Kidney glomerular epithelial cell (primary cell): ENCODE measurements around the gene MYOF.
"Not testable (repeated sequence)": the region's sequence is repeated elsewhere in the genome, so short reads cannot be mapped to it uniquely, and the experiment has no call there.

Source experiments
- DNase-seq: peaks from one replicate; lab custom pipeline; 2025; lab: John Stamatoyannopoulos, UW

MYOF gene

DNA sequence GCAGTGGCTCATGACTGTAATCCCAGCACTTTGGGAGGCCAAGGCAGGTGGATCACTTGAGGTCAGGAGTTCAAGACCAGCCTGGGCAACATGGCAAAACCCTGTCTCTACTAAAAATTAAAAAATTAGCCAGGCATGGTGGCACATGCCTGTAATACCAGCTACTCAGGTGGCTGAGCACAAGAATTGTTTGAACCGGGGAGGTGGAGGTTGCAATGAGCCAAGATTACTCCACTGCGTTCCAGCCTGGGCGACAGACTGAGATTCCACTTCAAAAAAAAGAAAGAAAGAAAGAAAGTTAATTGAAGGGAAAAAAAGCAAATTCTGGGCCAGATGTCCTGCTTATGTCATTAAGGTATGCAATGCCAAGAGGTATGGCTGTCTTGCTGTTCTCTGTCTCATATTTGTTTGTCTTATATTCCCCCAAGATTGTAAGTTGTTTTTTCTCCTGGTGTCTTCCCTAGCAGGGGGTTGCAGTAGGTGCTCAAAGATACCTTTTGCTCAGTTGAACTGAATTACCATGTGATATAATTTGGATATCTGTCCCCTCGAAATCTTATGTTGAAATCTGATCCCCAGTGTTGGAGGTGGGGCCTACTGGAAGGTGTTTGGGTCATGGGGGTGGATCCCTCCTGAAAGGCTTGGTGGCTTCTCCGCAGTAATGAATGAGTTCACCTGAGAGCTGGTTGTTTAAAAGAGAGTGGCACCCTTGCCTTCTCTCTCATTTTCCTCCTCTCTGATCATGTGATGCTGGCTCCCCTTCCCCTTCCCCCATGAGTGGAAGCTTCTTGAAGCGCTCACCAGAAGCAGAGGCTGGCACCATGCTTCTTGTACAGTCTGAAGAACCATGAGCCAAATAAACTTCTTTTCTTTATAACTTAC lies 60.9 kb downstream of the MYOF start:
- no peak for DNase-seq

DNA sequence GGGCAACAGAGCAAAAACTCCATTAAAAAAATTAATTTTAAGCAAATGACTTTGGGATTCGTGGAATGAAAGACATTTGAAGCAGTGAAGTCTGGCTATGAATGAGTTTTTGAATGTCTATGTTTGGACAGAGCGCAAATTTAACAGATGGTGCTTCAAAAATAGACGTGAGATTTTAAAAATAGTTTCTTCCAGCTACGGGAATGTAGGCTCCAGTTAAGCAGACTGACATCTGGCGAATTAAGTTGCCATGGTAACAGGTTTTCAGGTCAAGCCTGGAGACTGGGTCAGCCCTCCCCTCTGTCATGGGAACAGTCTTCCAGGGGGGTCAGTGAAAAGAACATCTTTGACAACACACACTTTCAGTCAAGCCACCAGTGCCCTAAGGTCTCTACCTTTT lies 62.0 kb downstream of the MYOF start:
- DNase-seq = no peak

- not testable (repeated sequence) for DNase-seq
Measured at GRCh38 chr10:93419016-93419415, 63.1 kb downstream of the MYOF start.

- no peak for DNase-seq
Measured at GRCh38 chr10:93417921-93418320, 64.2 kb downstream of the MYOF start.

- DNase-seq = no peak
Measured at GRCh38 chr10:93417266-93417665, 64.9 kb downstream of the MYOF start.

GRCh38 chr10:93416824-93417223 lies 65.3 kb downstream of the MYOF start:
- no peak for DNase-seq

DNA sequence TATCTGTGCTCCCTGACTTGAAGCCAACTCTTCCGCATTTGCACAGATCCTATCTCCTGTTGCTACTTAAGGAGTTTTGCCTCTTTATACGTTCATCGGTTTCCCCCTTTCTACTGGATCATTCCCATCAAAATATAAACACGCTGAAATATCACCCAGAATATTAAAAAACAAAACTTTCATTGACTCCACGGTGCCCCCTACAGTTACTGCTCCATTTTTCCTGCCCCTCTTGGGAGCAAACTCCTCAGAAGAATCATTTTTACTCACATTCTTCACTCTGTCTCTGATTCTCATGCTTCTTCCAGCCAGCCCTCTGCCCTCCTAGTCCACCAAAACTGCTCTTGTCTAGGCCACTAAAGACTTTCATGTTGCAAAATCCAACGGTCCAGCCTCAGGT lies 66.4 kb downstream of the MYOF start:
- no peak for DNase-seq

DNA sequence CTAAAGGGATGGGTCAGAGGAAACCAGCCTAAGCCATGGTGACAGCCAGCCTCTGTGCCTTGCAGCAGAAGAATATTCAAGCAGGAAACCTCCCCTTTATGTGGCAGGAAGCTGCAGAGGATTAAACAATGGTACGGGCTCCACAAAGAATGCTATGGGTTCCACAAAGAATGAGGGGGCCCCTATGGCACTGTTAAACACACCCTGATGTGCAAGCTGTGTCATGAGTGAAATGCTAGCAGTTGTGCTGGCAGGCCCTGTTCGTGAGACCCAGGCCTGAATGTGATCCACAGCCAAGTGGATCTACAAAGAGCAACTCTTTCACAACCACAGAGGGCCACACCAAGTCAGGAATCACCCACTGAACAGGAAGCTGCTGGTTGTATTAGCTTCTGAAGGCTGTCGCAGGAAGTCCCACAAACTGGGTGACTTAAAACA lies 68.9 kb downstream of the MYOF start:
- DNase-seq = no peak

DNA sequence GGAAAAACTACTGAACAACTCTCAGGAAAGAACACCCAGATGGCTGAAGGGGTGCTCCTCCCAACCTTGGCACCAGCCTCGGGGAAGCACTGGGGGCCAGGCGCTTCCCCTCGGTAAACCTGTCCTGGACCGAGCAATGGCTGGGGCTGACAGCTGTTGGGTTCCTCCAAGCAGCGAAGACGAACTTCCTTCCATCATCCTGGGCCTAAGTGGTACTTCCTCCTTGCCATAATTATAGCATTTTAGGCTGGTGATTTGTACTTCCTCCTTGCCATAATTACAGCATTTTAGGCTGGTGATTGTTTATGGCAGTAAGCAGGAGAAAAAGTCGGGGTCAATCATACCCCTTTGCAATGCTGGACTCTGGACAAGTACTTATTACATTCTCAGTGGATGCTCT lies 69.3 kb downstream of the MYOF start:
- no peak for DNase-seq

GRCh38 chr10:93410697-93411348 lies 71.3 kb downstream of the MYOF start:
- no peak for DNase-seq

DNA sequence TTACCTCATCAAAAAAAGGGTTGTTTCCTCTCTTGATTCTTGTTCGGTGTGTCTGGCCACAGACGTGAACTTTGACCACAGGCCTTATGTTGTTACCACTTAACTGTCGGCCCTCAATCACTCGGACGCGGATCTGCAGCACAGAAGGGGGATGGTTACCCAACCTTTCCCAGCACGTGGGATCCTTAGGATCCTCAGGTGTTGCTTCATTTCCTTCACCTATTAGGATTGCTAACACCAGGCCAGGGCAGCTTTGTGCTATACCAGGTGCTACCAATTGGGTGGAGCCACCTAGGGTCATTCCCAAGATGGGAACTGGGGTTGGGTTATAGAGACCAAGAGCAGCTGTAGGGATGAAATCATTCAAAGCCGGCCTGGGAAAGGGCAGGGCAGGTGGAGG lies 73.4 kb downstream of the MYOF start:
- DNase-seq = no peak

GRCh38 chr10:93406364-93407145 lies 75.6 kb downstream of the MYOF start:
- no peak for DNase-seq

GRCh38 chr10:93404048-93404354 lies 78.1 kb downstream of the MYOF start:
- no peak for DNase-seq

DNA sequence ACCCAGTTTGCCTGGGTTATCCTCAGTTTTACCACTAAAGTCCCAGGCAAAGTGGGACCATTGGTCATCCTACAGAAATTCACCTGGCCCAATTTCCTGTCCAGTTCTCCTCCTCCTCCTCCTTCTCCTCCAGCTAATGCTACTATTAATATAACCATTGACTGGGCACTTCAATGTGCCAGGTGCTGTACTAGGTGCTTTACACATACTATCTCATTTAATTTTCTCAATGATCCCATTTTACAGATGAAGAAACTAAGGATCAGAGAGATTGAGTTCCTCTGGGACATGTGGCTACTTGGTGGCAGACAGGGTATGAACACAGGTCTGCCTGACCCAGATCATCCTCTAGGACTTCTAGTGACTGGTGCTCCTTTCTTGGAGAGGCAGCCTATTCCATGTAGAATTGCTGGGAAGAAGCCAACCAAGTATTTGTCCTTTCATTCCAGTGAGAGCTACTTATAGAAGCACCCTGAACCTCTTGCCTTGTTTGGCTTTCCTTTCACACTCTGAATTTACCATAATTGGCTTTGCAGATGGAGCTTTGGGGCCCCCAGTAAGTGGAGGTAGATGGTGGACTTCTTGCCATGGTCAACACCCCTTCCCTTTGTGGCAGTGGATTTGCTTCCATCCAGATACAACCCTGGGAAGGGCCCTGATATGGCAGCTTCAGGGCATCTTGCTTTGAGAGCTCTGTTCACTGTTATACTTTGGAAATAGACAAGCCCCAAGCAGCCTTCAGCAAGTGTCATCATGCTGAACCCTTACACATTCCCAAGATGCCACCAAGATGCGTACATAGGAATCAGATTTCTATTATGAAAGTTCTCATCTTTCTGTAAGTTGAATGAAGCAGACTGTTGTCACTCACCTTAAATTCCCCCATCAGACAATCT lies 78.7 kb downstream of the MYOF start:
- DNase-seq = no peak

DNA sequence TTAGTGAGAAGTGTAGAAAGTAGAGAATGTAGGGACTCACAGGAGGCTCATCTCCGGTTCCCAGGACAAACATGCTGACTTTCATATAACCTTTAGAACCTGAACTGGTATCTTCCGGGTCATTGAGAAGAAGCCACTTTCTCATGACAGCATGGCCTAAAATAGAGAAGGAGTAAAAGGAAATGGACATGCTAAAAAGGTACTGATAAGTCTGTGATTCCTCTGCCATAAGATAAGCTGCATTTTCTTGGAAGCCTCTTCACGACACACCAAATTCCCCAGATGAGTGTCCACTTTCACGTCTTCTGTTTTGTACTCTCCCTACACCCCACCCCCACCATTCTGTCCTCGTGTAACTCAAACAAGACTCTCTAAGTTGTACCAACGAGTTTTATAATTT lies 79.9 kb downstream of the MYOF start:
- no peak for DNase-seq

GRCh38 chr10:93398528-93398927 lies 83.6 kb downstream of the MYOF start:
- DNase-seq = no peak

DNA sequence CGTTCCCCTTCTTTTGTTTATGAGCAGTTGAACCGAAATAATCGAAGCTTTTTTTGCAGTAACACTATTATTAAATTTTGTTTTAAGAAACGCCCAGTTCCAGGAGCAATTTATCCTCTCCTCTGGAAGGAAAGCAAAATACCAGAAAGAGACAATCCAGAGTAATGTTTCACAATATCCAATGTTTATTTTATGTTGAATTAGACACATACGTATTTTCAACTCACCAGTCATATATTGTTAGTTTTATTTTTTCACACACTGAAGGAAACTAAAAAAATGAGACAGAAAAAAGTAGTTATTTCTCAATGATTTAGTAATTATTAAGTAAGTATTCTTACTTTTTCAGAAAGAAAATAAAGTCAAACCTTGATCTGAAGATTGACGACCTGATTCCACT lies 85.1 kb downstream of the MYOF start:
- DNase-seq = no peak

- DNase-seq = no peak
Measured at GRCh38 chr10:93393211-93393610, 88.9 kb downstream of the MYOF start.

DNA sequence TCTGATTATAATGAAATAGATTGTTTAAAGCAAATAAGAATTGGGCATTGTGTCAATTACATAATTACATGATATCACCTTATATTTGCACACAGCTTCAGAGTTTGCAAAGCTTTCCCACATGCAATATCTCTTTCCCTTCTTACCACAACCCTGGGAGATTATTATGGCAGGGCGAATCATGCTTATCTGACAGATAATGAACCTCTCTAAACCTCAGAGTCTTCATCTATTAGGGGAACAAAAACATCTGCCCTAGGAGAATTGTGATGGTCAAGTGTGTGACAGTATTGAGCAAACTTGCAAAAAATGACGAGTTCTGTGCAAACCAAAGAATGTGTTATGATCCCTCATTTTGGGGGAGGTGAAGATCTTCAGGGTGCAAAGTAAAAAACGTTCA lies 90.0 kb downstream of the MYOF start:
- DNase-seq = no peak

DNA sequence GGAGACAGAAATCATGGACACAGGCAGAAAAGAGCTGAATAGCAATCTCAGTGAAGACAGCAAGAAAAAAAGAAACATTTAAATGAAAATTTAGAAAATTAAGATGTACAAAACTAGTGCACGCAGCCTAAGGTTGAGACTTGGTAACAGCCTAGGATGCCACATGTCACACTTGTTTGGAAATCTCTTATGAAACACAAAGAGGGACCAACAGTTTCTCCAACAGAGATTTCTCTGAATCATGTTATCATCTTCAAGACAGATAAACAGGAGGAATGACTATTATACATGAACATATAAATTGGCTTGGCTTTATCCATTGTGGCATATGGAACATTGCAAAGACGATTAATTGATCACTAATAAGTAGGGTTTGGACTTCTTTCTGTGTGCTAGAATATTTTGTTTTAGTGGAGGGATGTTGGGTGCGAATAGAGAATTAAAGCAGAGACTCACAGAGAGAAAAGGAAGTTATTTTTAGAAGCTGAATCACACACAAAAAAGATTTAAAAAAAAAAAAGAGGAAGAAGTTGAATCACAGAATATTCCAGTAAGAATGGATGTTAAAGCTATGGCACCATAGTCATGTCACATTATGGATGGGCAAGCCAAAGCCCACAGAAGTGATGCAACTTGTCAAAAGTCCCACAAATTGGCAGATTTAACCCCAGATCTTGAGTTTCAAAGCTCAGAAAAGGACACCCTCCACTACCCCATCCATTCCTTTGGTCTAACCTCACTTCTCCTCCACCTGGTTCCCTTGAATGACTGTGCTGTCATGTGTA lies 91.6 kb downstream of the MYOF start:
- no peak for DNase-seq
